HG02610 (cell line): Measurements from ENCODE around the gene ADAMTS12.

Source experiments
- ATAC-seq: cut with Tn5 transposase; IDR thresholded peaks from one replicate; pipeline ENCODE4 v1.9.1; 2021; ENCODE audit warnings: mild to moderate bottlenecking, moderate library complexity; ENCODE audit not compliant: unreplicated experiment

The ADAMTS12 gene

DNA sequence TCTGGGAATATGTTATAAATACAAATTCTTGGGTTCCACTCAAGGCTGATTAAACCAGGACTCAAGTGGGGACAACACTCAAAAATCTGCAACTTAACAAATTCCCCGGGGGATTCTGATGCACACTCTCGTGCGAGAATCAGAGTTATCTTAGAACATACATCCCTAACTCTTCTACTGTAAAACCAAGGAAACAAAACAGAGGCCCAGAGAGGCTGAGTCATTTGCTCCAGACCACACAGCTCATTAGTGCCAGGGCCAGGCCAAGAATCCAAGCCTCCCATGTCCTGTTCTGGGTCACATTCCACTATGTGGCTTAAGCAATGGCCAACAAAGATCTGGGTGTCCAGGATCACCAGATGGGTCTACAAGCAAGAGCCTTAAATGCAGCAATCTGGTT is 166.0 kb downstream of the ADAMTS12 start:
- no peak for ATAC-seq

- ATAC-seq = no peak
These were observed 170.1 kb downstream of the ADAMTS12 start for GRCh38 chr5:33721491-33722200.

GRCh38 chr5:33720176-33720575 is 171.6 kb downstream of the ADAMTS12 start:
- ATAC-seq = no peak

DNA sequence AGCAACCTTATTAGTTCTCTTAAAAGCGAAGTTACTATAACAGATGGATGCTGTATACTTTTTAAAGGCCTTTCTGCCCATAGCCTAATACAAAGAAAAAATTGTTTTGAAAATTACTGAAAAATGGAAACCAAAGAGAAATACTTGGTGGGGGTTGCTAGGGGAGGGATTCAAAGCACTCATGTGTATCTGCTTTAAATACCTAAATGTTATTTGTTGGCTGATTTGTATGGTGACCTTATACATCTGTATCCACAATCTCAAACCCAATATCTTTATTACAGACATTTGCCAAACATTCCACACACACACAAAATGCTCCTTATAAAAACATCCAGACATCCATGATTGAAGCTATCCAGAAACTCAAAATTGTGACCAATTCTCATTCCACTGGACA is 172.0 kb downstream of the ADAMTS12 start:
- no peak for ATAC-seq

DNA sequence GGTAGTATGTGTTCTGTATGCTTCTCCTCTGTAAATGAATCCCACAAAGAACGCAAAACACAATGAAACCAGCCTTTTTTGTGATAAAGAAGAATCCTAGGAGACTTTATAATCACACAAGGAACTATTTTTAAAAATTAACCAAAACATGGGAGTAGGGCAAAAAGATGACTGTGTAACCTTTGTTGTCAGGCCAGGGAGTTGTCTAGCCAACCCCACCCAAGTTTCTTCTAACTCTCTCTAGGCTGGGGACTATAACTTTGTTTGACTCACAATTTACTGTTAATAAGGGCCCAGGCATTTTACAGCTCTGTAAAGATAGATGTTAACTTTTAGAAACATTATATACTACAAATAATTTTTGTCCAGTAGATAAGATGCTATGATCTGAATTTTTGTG is 176.1 kb downstream of the ADAMTS12 start:
- ATAC-seq = no peak

- no peak for ATAC-seq
These were observed 178.5 kb downstream of the ADAMTS12 start for GRCh38 chr5:33713136-33713765.

DNA sequence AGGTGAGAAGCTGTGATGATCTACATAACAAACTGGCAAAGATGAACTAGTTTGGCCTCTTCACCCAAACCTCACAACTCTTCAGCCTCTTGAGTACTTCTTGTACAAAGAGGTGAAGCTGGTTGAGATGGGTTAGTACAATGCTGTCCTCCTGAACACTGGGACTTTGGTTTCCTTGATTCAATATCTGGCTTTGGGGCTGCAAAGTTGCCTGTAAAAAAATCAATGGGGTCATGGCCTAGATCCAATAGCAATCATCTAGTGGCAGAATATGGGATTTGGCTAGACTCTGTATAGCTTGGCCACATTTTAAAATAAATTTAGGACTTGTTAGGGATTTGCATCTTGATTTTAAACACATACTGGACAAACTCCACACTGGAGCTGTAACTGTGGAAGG is 179.1 kb downstream of the ADAMTS12 start:
- ATAC-seq = no peak

DNA sequence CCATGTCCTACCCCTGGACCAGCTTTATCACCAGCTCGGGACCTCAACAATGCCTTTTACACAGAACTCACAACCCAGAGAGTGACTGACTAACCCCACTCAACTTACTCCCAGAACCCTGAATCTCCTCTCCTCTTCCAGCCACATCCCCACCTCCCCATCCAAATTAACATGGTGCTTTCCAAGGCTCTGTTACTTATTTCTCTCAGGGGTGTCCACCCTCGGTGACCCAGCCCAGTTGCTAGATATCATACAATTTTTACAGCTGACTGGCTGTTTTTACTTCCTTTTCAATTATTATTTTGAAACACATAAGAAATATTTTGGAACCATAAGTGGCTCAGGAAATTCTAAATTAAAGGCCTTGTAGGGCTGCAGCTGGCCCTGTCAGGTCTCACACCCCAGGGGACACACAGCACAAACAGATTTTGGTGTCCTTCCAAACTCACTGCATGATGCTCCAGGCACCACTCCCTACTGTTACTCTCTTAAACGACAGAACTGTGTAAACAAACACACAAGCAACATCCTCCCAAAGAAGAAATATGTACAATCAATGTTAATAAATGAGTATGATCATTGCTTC is 180.6 kb downstream of the ADAMTS12 start:
- no peak for ATAC-seq

- no peak for ATAC-seq
These were observed 188.9 kb downstream of the ADAMTS12 start for GRCh38 chr5:33702867-33703266.

- no peak for ATAC-seq
These were observed 189.8 kb downstream of the ADAMTS12 start for GRCh38 chr5:33701951-33702350.

DNA sequence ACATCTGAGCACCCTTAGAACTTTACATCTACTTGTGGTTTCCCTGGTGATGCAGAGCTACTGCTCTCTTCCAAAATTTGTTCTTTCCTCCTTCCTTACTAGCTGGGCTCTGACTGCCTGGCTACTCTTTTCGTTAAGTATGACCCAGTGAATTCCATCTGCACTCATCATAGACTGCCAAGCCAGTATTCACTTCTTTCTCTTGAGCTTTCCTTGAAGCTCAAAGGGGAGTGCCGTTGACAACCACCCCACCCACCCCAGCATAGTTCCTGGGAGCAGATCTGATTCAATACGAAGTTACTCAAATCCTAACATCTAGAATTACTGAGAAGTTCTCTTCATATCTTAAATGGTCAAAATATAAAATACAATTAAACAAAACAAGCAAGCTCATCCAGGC is 190.5 kb downstream of the ADAMTS12 start:
- no peak for ATAC-seq

DNA sequence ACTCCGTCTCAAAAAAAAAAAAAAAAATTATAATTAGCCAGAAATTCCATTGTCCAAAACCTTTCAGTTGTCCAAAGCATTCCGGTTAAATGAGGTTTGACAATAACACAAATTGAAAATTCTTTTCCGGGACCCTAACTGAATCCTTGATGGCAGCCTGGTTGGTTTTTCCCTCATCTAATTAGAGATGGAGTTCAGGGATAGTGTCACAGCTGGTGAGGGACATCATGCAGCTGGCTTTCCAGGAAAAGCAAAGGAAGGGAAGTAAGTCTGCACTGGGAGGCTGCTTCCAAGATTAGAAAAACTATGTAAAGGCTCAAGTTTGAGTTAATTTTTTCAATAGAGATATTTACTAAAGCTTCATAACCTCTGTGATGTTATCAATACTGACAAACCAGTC is 195.4 kb downstream of the ADAMTS12 start:
- no peak for ATAC-seq

GRCh38 chr5:33692980-33693379 is 198.8 kb downstream of the ADAMTS12 start:
- ATAC-seq = no peak

DNA sequence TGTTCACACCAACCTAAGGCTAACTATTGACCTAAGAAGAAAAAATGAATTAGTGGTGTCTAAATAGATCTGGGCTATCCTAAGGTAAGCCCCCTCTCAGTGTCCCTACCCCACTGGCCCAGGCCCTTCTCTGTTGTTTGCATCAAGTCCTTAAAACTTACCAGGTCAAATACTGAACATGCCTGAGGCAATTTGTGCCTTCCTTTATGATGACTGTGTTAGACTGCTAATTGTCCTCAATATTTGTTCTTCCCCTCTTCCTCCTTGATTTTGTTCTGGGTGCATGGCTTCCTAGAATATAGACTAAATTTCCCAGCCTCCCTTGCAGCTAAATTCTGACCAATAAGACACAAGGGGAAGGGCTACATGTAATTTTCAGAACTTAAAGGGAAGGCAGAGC is 199.9 kb downstream of the ADAMTS12 start:
- no peak for ATAC-seq

GRCh38 chr5:33690374-33691135 is 201.2 kb downstream of the ADAMTS12 start:
- ATAC-seq = no peak

- no peak for ATAC-seq
These were observed 203.3 kb downstream of the ADAMTS12 start for GRCh38 chr5:33688526-33688925.

DNA sequence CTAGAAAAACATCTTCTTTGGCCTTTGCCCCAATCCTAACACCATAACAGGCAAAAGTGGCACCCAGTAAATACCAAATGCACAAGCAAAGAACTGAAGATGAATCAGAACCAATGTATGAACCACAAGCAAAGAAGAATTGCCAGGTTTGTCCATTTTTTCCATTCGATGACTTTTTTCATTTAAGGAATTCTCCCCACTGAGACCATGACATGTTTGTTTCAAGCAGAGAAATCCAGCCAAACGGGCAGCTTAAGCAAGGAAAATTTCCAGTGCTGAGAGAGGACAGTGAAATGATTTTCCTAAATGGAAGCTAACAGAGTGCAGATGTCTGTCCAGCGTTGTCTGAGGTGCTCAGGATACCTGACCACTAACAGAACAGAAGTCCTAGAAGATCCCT is 203.7 kb downstream of the ADAMTS12 start:
- no peak for ATAC-seq

GRCh38 chr5:33685873-33686755 is 205.7 kb downstream of the ADAMTS12 start:
- ATAC-seq = no peak

- no peak for ATAC-seq
These were observed 207.2 kb downstream of the ADAMTS12 start for GRCh38 chr5:33684496-33685159.

DNA sequence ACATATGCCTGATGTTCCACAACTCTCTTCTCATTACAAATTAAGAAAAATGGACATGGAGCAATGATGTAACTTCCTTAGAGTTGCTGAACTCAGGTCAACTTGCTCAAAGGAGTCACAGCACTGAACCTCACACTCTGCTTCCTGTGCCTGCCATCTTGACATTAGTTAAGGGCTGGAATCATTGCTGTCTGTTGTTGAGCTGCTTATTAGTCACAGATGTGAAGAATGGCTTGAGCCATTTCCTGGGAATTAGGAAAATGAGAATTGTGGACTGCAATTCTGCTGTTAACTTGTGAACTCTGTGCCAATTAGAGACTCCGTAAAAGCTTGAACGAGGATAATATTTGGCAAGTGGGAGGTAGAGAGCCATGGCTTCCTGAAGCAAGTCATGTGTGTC is 212.0 kb downstream of the ADAMTS12 start:
- ATAC-seq = no peak
